Measurements from ENCODE around the gene GPC6. TPM values are rescaled to one million over a fixed set of nuclear protein-coding genes. Genes with fewer than 3 reads are reported as not detected.

GPC6 gene
- total and polyA plus RNA-seq, 2 donors (not counting 3 experiments of a cell fraction or from before 2014, with no cell fraction given), result 0.01 TPM; not detected in 1

GRCh38 chr13:94178625-94179244 is 952.1 kb downstream of the GPC6 start:
- Histone ChIP-seq H3K9ac (replicated peaks; ENCODE audit: extremely low read depth, insufficient read depth, low read length) (no peak overlapping the region), H3K9me3 (replicated peaks; ENCODE audit: control insufficient read depth, insufficient read depth, low read length) (peaks cover 2% of the 10 kb centered on the region), H3K4me3 (replicated peaks in 1 of 3; ENCODE audit: insufficient read depth in 1 of 3, low read depth in 1 of 3, low read length in 3 of 3) (no peak overlapping the region), H3K4me1 (ENCODE audit: control insufficient read depth, extremely low read depth, insufficient read depth, low read length) (no peaks in the 10 kb centered on the region), H2AFZ (ENCODE audit: low read depth, low read length) (no peak overlapping the region), H3K9me1 (replicated peaks; ENCODE audit: control insufficient read depth, extremely low read depth, insufficient read depth, low read length) (no peaks in the 10 kb centered on the region), H3K27ac (ENCODE audit: insufficient read depth, low read depth, low read length) (no peak overlapping the region), H3K27me3 (ENCODE audit: control insufficient read depth in 2 of 2, insufficient read depth in 2 of 2, low read length in 2 of 2) (no peaks in the 10 kb centered on the region), H3K79me2 (ENCODE audit: control insufficient read depth, insufficient read depth, low read length) (no peaks in the 10 kb centered on the region), H3K36me3 (ENCODE audit: control insufficient read depth in 2 of 2, extremely low read depth in 1 of 2, insufficient read depth in 2 of 2, low read length in 2 of 2) (no peaks in the 10 kb centered on the region), H4K20me1 (replicated peaks; ENCODE audit: control insufficient read depth, extremely low read depth, insufficient read depth, low read length) (no peaks in the 10 kb centered on the region), H3K4me2 (ENCODE audit: insufficient read depth, low read length) (no peak overlapping the region)
- ChIA-PET POLR2A (no interaction called here), CTCF (no interaction called here)
- dilution Hi-C loops (cut with MboI; ENCODE audit: extremely low pct_ligation_motif_present, low sequenced_read_pairs) (no loop called here), intact Hi-C loops (cut with micrococcal nuclease) (loop anchor here (10.0 kb wide), 1 partner anchor 186 kb away; no protein-coding TSS in a partner anchor)
- FAIRE-seq (no peak), DNase-seq (ENCODE audit: low read depth, low spot score) (no peak)
- BruUV-seq (replicated peaks), result no TSS peak
- no peak for TF ChIP-seq FOS (IDR thresholded peaks at IDR 0.05; ENCODE audit: borderline replicate concordance, insufficient read depth, low read length)
- TF ChIP-seq MYC (IDR thresholded peaks at IDR 0.05; ENCODE audit: low read depth, low read length), result no peak
- TF ChIP-seq POLR2A (IDR thresholded peaks at IDR 0.05; ENCODE audit: low read depth, low read length), result no peak
- TF ChIP-seq EZH2 (IDR thresholded peaks at IDR 0.05; ENCODE audit: borderline replicate concordance, low read depth, low read length, severe bottlenecking), result no peak
- TF ChIP-seq JUN (IDR thresholded peaks at IDR 0.05; ENCODE audit: borderline replicate concordance, insufficient read depth, insufficient read length, low read depth), result no peak

- FAIRE-seq (no peak), DNase-seq (ENCODE audit: low read depth, low spot score) (no peak)
- H3K9ac ChIP-seq (replicated peaks; ENCODE audit: extremely low read depth, insufficient read depth, low read length), result no peak overlapping the region
- intact Hi-C loops (cut with micrococcal nuclease) (no loop called here), dilution Hi-C loops (cut with MboI; ENCODE audit: extremely low pct_ligation_motif_present, low sequenced_read_pairs) (no loop called here)
- H3K4me2 ChIP-seq (ENCODE audit: insufficient read depth, low read length), result no peak overlapping the region
- no peak overlapping the region for H3K4me3 ChIP-seq (replicated peaks in 1 of 3; ENCODE audit: insufficient read depth in 1 of 3, low read depth in 1 of 3, low read length in 3 of 3)
- no peaks in the 10 kb centered on the region for H4K20me1 ChIP-seq (replicated peaks; ENCODE audit: control insufficient read depth, extremely low read depth, insufficient read depth, low read length)
- CTCF ChIA-PET, result no interaction called here
- no peaks in the 10 kb centered on the region for H3K27me3 ChIP-seq (ENCODE audit: control insufficient read depth in 2 of 2, insufficient read depth in 2 of 2, low read length in 2 of 2)
- H3K79me2 ChIP-seq (ENCODE audit: control insufficient read depth, insufficient read depth, low read length), result no peaks in the 10 kb centered on the region
- H3K9me3 ChIP-seq (replicated peaks; ENCODE audit: control insufficient read depth, insufficient read depth, low read length), result no peaks in the 10 kb centered on the region
- H3K4me1 ChIP-seq (ENCODE audit: control insufficient read depth, extremely low read depth, insufficient read depth, low read length), result no peaks in the 10 kb centered on the region
- no peak for TF ChIP-seq CTCF (IDR thresholded peaks at IDR 0.05; ENCODE audit: extremely low read depth in 1 of 2, insufficient read depth in 1 of 2, low read depth in 1 of 2, low read length in 2 of 2)
- no peak for TF ChIP-seq FOS (IDR thresholded peaks at IDR 0.05; ENCODE audit: borderline replicate concordance, insufficient read depth, low read length)
- H3K36me3 ChIP-seq (ENCODE audit: control insufficient read depth in 2 of 2, extremely low read depth in 1 of 2, insufficient read depth in 2 of 2, low read length in 2 of 2), result no peaks in the 10 kb centered on the region
- no TSS peak for BruUV-seq (replicated peaks)
- POLR2A ChIA-PET, result no interaction called here
- no peak overlapping the region for H2AFZ ChIP-seq (ENCODE audit: low read depth, low read length)
- H3K9me1 ChIP-seq (replicated peaks; ENCODE audit: control insufficient read depth, extremely low read depth, insufficient read depth, low read length), result no peaks in the 10 kb centered on the region
- H3K27ac ChIP-seq (ENCODE audit: insufficient read depth, low read depth, low read length), result no peak overlapping the region
Measured at GRCh38 chr13:94181461-94182107, 955.0 kb downstream of the GPC6 start.

Data from endothelial cell of umbilical vein (primary cell).